LNCaP clone FGC (cell line): ENCODE results near the gene HLTF.
"Not testable (repeated sequence)": the region's sequence is repeated elsewhere in the genome, so short reads cannot be mapped to it uniquely, and the experiment has no call there.

Experiments
- DNase-seq: peaks from one replicate; pipeline ENCODE4 v3.0.0-alpha.2; 2011; ENCODE audit warnings: low read depth
- H3K4me3 ChIP-seq: 2 replicates; pipeline ENCODE4 v1.5.1; 2011; ENCODE audit warnings: mild to moderate bottlenecking, low read depth, low read length, control low read depth
- TF ChIP-seq, protein P1 (sequence below): IDR thresholded peaks from 2 replicates; pipeline ENCODE4 v1.5.1; 2012; ENCODE audit warnings: mild to moderate bottlenecking; ENCODE audit not compliant: control insufficient read depth, insufficient read depth; ENCODE audit errors: extremely low read depth

The HLTF gene

DNA sequence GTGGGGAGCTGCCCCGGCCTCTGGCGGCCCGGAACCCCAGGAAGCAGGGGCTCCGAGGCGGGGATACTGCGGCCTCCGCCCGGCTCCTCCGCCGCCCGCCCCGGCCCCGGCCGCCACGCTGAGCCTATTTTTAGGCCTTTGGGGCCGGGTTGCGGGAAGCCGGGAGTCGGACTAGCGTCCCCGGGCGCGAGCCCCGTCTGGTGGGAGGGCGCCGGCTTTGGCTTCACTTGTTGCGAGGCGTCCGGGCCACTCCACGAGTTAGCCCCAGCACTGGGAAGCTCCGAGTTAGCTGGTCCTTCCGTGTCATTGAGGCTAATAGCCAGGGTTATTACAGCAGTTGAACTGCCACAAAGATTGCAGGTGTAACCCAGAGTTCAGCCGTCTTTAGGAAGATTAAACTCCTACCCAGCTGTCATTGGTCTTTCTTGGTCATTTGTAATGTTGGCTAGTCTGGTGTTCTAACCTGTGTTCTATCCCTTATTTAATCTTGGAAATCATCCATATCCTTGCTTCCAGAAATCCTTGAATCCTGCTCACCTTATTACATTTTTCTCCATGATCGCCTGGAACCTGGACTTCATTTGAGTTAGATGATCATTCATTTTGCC, 94.2 kb downstream of the HLTF start:
- TF ChIP-seq, protein P1, sequence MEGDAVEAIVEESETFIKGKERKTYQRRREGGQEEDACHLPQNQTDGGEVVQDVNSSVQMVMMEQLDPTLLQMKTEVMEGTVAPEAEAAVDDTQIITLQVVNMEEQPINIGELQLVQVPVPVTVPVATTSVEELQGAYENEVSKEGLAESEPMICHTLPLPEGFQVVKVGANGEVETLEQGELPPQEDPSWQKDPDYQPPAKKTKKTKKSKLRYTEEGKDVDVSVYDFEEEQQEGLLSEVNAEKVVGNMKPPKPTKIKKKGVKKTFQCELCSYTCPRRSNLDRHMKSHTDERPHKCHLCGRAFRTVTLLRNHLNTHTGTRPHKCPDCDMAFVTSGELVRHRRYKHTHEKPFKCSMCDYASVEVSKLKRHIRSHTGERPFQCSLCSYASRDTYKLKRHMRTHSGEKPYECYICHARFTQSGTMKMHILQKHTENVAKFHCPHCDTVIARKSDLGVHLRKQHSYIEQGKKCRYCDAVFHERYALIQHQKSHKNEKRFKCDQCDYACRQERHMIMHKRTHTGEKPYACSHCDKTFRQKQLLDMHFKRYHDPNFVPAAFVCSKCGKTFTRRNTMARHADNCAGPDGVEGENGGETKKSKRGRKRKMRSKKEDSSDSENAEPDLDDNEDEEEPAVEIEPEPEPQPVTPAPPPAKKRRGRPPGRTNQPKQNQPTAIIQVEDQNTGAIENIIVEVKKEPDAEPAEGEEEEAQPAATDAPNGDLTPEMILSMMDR, result no peak
- H3K4me3 ChIP-seq, result peak overlapping the region; percentile 83
- DNase-seq, result no peak

DNA sequence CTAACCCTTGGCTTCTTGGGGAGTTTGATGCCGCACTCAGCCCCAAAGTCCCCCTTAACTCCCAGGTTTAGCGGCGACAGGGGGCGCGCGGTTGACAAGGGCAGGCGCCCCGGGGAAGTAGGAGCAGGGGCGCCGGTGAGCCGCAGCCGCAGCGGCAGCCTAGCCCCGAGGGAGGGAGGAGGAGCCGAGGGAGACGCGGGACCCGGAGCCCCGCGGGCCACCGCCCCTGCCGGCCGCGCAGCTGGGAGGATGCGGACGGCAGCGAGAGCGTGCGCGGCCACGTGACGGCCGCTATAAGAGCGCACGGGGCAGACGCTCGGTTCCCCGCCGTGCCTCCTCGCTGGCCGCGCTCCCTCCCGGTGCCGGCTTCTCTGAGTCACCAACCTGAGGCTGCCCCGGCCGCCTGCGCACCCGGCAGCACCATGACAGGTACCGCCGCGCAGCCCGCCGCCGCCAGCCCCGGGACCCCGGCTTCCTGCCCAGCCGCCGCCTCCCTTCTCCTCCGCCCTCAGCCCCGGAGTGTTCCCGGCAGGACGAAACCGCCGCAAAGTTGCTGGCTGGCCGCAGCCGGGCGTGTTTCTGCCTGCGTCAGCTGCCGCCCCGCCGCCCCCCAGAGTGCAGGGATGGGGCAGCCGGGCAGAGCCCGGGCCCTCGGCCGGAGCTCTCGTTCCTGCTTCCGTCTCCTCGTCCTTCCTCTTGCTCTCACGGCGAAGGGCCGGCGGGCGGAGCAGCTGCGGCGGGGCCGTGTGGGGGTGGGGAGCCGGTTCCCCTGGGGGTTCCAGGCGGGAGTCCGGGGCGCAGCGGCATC, 94.9 kb downstream of the HLTF start, which contains the start of gene GYG1:
Gene GYG1, plus strand, starts transcription at position 322 of the 808 bp plus-strand sequence. Its CDS starts 101 bp downstream, at position 423.
- DNase-seq, result peak; percentile 40
- TF ChIP-seq, protein P1, result peak; percentile 49
- peak within 1 kb of the TSS; percentile 83 for H3K4me3 ChIP-seq

DNA sequence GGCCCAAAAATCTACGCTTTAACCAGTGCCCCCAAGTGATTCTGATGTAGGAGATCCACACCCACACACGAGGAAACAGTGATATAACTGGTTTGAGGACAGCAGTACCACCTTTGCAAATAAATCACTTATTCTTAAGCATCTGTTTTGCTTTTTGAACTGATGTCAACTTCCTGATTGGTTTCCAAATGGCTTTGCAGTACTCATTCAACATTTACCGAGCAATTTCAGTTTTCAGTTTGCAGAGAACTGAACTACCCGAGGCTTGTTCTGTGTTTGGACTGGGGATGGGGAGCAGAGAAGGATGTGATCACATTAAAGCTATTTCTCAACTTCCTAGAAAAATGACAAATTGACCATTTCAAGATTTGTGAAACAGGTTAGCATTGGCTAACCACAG, 96.1 kb downstream of the HLTF start:
- DNase-seq, result no peak
- H3K4me3 ChIP-seq, result no peak overlapping the region
- TF ChIP-seq, protein P1, result no peak

DNA sequence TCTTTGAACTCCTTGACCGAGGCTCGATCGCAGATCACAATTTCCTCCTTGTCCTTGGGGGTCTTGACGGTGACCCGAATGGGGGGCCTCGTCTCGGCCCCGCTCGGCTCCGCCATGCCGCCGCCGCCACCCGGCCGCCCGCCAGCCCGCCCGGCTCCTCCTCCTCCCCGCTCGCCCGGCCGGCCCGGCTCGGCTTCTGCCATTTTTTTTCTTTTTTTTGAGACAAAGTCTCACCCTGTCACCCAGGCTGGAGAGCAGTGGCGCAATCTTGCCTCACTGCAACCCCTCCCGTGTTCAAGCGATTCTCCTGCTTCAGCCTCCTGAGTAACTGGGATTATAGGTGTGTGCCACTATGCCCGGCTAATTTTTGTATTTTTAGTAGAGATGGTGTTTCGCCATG, 98.8 kb downstream of the HLTF start:
- H3K4me3 ChIP-seq, DNase-seq: not testable (repeated sequence)

DNA sequence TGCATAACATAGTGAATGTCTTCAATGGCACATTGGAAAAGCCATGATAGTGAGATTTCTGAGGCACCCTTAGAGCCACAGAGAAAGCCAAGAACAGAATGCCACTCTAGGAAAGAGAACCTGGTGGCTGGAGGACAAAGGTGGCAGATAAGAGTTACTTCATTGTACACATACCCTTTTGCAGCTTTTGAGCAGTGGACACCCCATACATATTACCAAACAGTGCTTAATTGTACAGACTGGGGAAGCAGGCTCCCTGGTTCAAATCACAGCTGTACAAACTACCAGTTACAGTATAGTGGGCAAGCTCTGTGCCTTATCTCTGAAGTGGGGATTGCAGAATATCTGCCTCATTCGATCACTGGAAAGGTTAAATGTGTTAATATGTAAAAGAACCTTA, 105.1 kb downstream of the HLTF start:
- H3K4me3 ChIP-seq, result no peak overlapping the region
- TF ChIP-seq, protein P1, result no peak
- no peak for DNase-seq
